GM19372 (cell line): Measurements from ENCODE around the gene CLASP1.
"Not testable (repeated sequence)": the region's sequence is repeated elsewhere in the genome, so short reads cannot be mapped to it uniquely, and the experiment has no call there.

ENCODE experiments used
- ATAC-seq: cut with Tn5 transposase; IDR thresholded peaks from one replicate; pipeline ENCODE4 v1.9.1; 2021; ENCODE audit warnings: mild to moderate bottlenecking, low read depth, moderate library complexity; ENCODE audit not compliant: unreplicated experiment

Gene CLASP1

DNA sequence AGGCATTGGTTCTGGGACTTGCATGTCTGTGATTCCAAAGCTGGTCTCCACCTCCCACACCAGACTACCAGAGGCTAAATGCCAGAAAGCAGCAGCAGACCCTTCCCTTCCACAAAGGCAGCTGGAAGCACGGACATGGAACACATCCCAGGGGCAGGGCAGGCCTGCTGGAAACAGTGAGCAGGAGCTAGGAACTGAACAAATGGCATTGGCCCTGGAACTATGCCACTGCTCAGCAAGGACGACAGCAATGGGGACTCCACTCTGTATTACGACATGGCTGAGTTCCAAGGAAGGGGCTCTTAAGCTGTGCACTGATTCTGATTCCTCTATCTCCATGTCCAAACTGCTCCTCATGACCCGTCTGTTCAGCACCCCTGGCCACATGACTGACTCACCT, 286.5 kb downstream of the CLASP1 start:
- no peak for ATAC-seq

DNA sequence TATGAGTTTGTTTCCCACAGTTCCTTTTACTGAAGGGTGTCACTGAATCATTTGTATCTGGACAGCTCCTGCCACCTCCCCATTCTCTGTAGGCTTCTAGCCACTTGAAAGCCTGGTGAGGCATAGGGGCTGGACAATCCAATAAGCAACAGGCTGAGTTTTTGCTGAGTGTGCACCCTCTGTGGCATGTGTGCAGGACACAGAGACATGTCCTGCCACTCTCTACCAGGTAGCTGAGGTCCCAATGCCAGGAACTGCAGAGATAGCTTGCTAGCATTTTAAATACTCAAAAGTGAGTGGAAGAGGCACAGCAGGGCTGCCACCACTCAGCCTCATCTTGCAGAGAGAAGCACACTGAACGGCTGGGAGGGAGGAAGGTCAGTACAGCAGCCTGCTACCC, 287.0 kb downstream of the CLASP1 start:
- no peak for ATAC-seq

DNA sequence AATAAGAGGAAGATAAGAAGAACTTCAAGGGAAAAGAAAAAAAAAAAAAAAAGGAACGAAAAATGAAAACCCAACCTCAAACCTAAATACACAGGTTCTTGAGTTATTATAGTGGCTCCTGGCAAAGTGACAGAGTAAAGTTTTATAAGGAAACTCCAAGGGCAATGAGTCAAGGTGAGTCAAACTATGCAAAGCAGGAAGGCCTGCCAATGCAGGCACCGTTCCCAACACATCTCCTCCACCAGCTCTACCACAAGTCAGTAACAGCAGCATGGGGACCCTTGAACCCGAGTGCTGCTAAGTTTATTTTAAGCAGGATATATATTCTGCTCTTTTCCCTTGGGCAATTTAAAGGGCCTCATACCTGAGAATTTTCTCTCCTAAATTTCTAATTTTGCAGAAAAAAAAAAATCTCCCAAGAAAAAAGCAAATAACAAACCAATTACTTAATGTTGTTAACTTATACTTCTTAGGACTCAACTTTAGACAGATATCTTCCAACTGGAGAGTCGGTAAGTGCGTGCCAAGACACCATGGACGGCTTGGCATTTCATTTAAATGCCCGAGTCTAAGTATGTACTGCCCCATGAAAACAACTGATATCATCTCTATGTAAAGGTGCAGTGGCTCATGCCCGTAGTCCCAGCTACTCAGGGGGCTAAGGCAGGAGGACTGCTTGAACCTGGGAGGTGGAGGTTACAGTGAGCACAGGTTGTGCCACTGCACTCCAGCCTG, 288.5 kb downstream of the CLASP1 start:
- ATAC-seq = no peak

DNA sequence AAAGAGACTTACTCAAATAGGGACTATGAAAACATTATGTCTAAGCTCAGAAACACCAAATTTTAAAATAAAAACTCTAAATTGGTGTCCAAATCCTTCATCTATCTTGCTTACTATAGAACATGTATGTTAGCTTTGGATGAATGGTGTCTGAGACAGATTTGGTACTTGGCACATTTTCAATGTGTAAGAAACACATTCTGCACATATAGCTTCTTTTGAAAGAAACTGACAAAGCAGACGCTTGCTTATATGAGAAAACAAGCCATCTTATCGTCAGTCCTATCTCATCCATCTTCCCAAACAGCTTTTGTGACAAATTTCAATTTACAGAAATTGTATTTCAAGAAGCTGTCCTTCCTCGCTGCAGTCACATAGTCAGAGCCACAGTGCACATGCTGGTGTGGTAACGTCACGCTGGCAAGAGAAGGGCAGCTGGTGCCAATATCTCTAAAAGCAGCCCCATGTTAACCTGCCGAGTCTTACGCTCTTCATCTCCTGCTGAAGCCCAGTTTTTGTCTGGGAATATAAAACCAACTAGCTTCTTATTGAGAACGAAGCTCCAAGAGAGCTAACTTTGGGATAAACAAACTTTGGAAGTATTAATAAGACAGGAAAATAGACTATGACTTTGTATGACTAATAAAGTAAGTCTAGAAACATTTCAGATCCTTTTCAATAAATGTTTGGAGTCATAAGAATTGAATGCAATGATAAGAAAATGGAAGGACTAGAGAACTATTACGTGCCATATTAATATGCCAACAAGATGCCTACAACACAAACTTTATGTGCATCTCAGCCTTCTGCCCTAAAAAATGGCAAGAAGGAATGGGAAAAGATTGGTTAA, 289.3 kb downstream of the CLASP1 start:
- no peak for ATAC-seq

- no peak for ATAC-seq
These were observed 290.1 kb downstream of the CLASP1 start for GRCh38 chr2:121359170-121359569.

GRCh38 chr2:121358291-121358690, 291.0 kb downstream of the CLASP1 start:
- ATAC-seq = no peak

DNA sequence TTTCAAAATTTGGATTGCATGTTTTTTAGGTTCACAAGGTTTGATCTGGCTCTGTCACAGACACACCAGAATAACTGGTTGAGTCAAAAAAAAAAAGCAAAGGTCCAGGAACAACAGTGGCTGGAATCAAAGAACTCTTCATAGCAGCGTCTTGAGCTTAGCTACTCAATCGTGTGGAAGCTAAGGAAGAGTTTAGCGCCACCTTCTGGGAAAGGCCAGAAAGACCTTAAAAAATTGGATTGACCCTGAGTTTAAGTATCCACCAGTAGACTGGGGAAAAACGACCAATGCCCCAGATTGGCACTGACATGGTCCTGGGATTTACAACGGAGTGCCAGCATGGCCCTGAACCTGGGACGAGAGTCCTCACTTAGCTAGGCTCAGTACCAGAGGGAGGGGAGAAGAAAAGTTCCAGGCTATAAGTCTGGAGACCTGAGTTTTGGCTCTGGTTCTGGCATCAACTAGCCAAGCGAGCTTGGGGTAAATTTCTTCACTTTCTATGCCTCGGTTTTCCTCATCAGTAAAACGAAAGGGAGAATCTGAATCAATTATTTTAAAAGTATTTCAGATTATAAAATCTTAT, 293.1 kb downstream of the CLASP1 start:
- ATAC-seq = no peak

GRCh38 chr2:121355488-121355887, 293.8 kb downstream of the CLASP1 start:
- ATAC-seq = no peak

DNA sequence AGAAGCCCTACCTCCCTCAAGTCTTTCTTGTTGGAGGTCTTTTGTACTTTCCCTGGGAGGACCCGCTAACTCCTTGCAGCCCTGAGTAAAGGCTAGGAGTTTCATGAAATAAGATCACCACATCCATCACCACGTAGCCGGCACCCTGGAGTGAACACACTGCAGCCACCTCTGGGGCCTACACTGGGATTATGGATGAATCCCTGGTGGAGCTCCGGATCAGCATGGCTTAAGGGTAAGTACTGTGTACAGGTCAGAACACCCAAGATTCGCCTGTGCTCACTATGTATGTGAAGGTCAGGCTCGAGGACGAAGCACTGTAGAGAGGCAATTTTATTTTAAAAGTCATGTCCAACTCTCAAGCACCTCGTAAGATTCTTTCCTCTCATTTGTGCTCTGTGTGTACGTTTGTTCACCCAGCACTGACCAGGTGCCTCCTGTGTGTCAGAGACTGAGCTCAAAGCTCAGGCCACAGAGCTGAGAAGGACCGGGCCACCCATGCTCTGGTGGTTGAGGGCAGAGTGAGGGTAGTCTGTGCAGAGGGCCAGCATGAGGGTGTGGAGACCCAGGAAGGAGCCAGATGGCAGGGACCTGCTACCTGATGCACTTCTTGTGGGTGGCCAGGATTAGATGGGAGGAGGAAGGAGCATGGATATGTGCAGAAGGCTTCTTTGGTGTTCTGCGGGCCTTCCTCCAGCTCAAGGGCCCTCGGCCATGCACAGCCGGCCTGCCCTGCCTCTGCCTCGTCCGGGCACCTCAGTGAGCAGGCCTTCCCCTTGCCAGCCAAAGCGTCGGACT, 297.5 kb downstream of the CLASP1 start:
- no peak for ATAC-seq

DNA sequence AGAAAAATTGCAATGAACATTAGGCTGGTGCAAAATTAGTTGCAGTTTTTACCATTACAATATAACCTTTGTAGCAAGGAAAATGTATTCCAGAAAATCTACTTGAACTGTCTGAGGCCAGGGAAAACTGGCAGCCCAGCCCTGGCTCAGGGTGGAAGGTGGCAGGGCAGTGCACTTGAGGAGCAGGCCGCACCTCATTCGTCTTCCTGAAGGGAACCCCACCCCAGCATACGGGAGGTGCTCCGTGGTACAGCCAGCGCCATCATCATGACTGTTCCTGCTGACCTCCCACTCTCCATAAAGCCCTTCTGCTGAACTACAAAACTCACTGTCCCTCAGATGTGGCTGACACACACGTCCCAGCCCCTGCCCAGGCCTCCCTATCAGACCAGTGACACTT, 298.4 kb downstream of the CLASP1 start:
- ATAC-seq = no peak

- no peak for ATAC-seq
These were observed 298.9 kb downstream of the CLASP1 start for GRCh38 chr2:121350402-121350775.

GRCh38 chr2:121349721-121350401, 299.4 kb downstream of the CLASP1 start:
- ATAC-seq = no peak

- ATAC-seq = no peak
These were observed 301.0 kb downstream of the CLASP1 start for GRCh38 chr2:121348128-121348740.

DNA sequence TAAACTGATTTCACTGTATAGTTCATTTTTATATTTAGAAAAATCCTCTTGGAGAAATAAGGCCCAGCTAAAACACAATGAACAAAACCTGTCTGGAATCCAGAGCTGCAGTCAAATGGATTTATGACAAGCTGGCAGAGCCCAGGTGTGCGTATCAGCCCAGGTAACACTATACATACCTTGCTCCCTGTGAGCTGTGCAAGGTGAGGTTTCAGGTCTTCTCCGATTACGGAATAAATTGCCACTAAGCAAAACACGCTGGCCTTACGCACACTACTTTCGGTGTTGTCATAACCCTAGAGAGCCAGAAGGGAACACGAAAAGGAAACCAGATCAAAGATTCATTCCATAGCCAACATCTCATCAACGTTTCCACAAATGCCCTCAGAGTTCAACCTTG, 302.4 kb downstream of the CLASP1 start:
- ATAC-seq = no peak

DNA sequence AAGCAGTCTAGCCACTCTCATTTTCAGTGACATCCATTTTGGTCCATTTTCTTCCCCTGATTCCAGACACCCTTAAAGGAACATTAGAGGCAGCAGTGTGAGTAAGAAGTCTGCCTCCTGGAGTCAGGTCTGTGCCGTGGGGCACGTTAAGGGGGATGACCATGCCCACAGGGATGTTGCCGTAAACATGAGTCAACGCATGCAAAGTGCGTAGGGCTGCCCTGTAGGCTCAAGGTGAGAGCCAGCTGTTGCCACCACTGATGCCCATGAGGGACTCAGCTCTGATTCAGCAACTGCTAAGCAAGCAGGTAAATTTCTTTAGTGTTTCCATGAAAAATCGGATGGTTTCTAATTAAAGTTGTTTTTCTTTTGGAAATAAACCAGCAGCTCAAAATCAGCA, 302.9 kb downstream of the CLASP1 start:
- ATAC-seq = no peak

- ATAC-seq = no peak
These were observed 303.4 kb downstream of the CLASP1 start for GRCh38 chr2:121345887-121346286.

DNA sequence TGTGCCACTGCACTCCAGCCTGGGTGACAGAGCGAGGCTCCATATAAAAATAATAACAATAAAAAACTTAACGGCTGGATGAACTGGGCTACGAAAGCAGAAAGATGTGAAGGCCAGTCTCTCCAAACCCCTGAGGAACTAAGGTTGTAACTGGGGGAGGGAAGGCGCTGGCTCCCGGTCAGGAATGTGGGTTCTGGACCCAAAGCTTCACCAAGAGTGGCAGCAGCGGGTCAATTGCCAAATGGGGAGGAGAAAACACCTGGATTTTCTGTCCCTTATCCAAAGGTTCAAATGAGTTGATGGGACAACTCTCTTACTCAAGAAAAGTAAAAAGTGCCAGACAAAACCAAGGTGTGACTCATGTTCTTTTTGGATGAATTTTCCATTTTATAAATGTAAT, 304.2 kb downstream of the CLASP1 start:
- ATAC-seq = no peak

- not testable (repeated sequence) for ATAC-seq
These were observed 305.3 kb downstream of the CLASP1 start for GRCh38 chr2:121343828-121344399.

GRCh38 chr2:121343191-121343590, 306.1 kb downstream of the CLASP1 start:
- no peak for ATAC-seq
